WTC11 (cell line): ENCODE data around the gene SLC8B1. TPM values are rescaled to one million over a fixed set of nuclear protein-coding genes. Genes with fewer than 3 reads are reported as not detected.

Experiments
- ATAC-seq: fragments of 200-7000 bp; cut with Tn5 transposase; 2 replicates; pipeline ENCODE4 v1.10.0; 2021; ENCODE audit warnings: mild to moderate bottlenecking, moderate library complexity
- CTCF ChIA-PET: fragments of 300-600 bp; sonication (Branson Sonifier 250); formaldehyde crosslinking; loops from one replicate; lab custom pipeline; 2021; ENCODE audit warnings: antibody characterized with exemption; lab: Charles Lee
- POLR2A ChIA-PET: fragments of 350-600 bp; sonication (Branson Sonifier 250); formaldehyde crosslinking; loops from one replicate; lab custom pipeline; 2021; ENCODE audit warnings: antibody characterized with exemption; lab: Charles Lee
- DNase-seq: peaks from one replicate; pipeline ENCODE4 v3.0.0; 2021; ENCODE audit warnings: low spot score
- H3K27ac Mint-ChIP-seq: 2 replicates; pipeline ENCODE4 v1.8.0; 2021; ENCODE audit warnings: mixed read lengths
- H3K27me3 Mint-ChIP-seq: 2 replicates; pipeline ENCODE4 v1.8.0; 2021; ENCODE audit warnings: low read depth, mild to moderate bottlenecking, moderate library complexity, mixed read lengths
- H3K36me3 Mint-ChIP-seq: 2 replicates; pipeline ENCODE4 v1.8.0; 2021; ENCODE audit warnings: mixed read lengths
- H3K4me1 Mint-ChIP-seq: 2 replicates; pipeline ENCODE4 v1.8.0; 2022; ENCODE audit warnings: mixed read lengths
- H3K4me3 Mint-ChIP-seq: 2 replicates; pipeline ENCODE4 v1.8.0; 2021; ENCODE audit warnings: mild to moderate bottlenecking, moderate library complexity, mixed read lengths
- H3K9me3 Mint-ChIP-seq: 2 replicates; pipeline ENCODE4 v1.8.0; 2021; ENCODE audit warnings: mixed read lengths
- ARID4B ChIP-seq: sonication (generic); formaldehyde crosslinking; IDR thresholded peaks from 2 replicates; pipeline ENCODE4 v1.8.0; 2023; ENCODE audit warnings: missing genetic modification reagents, mild to moderate bottlenecking, borderline replicate concordance
- ELF4 ChIP-seq: sonication (generic); formaldehyde crosslinking; IDR thresholded peaks from 2 replicates; pipeline ENCODE4 v1.8.1; 2022; ENCODE audit warnings: low read depth, mild to moderate bottlenecking, moderate library complexity, missing genetic modification reagents
- FOXK1 ChIP-seq: sonication (generic); formaldehyde crosslinking; IDR thresholded peaks from 2 replicates; pipeline ENCODE4 v1.8.0; 2022; ENCODE audit warnings: mild to moderate bottlenecking, moderate library complexity, missing genetic modification reagents
- JUN ChIP-seq: sonication (generic); formaldehyde crosslinking; IDR thresholded peaks from 2 replicates; pipeline ENCODE4 v1.8.0; 2023; ENCODE audit warnings: mild to moderate bottlenecking, missing genetic modification reagents
- KAT7 ChIP-seq: sonication (generic); formaldehyde crosslinking; IDR thresholded peaks from 2 replicates; pipeline ENCODE4 v1.8.1; 2023; ENCODE audit warnings: missing genetic modification reagents, mild to moderate bottlenecking, borderline replicate concordance
- NFATC4 ChIP-seq: fragments of 250-450 bp; sonication (Bioruptor Pico); IDR thresholded peaks from 2 replicates; pipeline ENCODE4 v1.9.0; 2021; ENCODE audit warnings: mild to moderate bottlenecking
- PRRX2 ChIP-seq: fragments of 250-450 bp; sonication (Bioruptor Pico); IDR thresholded peaks from 2 replicates; pipeline ENCODE4 v1.8.0; 2021; ENCODE audit warnings: mild to moderate bottlenecking
- TCF7 ChIP-seq: sonication (generic); formaldehyde crosslinking; IDR thresholded peaks from 2 replicates; pipeline ENCODE4 v1.8.0; 2022; ENCODE audit warnings: mild to moderate bottlenecking, low read depth, missing genetic modification reagents, moderate library complexity
- TEAD4 ChIP-seq: sonication (generic); formaldehyde crosslinking; IDR thresholded peaks from 2 replicates; pipeline ENCODE4 v1.8.0; 2022; ENCODE audit warnings: mild to moderate bottlenecking, missing genetic modification reagents
- ZNF263 ChIP-seq: sonication (generic); formaldehyde crosslinking; IDR thresholded peaks from 2 replicates; pipeline ENCODE4 v1.8.1; 2022; ENCODE audit warnings: low read depth, mild to moderate bottlenecking, moderate library complexity, missing genetic modification reagents
- total RNA-seq: library from RNA; stranded (reverse); gene quantifications from 3 replicates; pipeline ENCODE4 v1.2.3, GENCODE V29; 2021
- TF ChIP-seq, protein P1 (sequence below): sonication (generic); formaldehyde crosslinking; IDR thresholded peaks from 2 replicates; pipeline ENCODE4 v1.8.1; 2023; ENCODE audit warnings: mild to moderate bottlenecking, moderate library complexity, missing genetic modification reagents
- TF ChIP-seq, protein P2 (sequence below): fragments of 250-450 bp; sonication (Bioruptor Pico); IDR thresholded peaks from 2 replicates; pipeline ENCODE4 v2.1.2; 2022; ENCODE audit warnings: mild to moderate bottlenecking, moderate library complexity
- TF ChIP-seq, protein P3 (sequence below): sonication (generic); formaldehyde crosslinking; IDR thresholded peaks from 2 replicates; pipeline ENCODE4 v1.8.1; 2023; ENCODE audit warnings: mild to moderate bottlenecking, missing genetic modification reagents, moderate library complexity

SLC8B1 gene
- total RNA-seq, 1 experiment from 2014 or later = 13.8 TPM

- TF ChIP-seq ARID4B (CRISPR knock-in tag) (no peak), ELF4 (no peak), PRRX2 (CRISPR knock-in tag) (no peak), TEAD4 (CRISPR knock-in tag) (no peak), NFATC4 (CRISPR knock-in tag) (no peak)
- TF ChIP-seq, protein P1, sequence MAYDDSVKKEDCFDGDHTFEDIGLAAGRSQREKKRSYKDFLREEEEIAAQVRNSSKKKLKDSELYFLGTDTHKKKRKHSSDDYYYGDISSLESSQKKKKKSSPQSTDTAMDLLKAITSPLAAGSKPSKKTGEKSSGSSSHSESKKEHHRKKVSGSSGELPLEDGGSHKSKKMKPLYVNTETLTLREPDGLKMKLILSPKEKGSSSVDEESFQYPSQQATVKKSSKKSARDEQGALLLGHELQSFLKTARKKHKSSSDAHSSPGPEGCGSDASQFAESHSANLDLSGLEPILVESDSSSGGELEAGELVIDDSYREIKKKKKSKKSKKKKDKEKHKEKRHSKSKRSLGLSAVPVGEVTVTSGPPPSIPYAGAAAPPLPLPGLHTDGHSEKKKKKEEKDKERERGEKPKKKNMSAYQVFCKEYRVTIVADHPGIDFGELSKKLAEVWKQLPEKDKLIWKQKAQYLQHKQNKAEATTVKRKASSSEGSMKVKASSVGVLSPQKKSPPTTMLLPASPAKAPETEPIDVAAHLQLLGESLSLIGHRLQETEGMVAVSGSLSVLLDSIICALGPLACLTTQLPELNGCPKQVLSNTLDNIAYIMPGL = no peak
Observed at GRCh38 chr12:113359939-113360748, 25.2 kb upstream of the SLC8B1 start (continued).

DNA sequence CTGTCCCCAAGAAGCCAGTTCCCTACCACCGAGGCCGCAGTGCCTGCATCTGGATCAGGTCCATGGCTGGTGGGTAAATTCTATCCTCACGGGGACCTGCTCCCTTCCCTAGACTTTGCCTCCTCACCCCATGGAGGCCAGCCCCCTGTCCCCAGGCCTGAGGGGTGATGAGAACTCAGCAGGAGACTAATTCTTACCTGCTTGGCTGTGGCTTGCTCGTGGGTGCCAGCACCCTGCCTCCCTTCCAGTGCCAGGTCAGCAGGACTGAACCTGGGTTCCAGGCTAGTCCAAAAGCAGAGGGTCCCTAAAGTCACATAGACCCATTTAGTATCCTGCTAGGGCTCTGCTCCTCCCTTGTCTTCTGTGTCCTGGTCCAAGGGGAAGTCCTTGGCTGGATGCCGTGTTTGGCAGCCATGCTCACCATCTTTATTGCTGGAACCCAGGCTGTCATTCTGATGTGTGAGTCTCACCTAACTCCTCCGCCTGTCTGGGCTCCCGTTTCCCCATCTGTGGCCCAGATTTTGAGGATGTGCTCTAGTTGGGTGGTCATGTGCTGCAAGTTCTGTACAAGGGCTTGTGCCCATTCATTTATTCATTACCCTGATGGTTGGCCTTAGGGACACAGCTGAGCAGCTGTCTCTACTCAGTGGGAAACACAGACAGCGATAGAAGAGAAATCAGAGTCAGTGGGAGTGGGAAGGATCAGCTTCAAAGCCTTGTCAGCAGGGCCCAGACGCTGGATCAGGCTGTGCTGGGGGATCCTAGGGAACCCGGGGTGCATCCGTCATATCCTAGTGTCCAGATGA lies 24.4 kb upstream of the SLC8B1 start:
- Mint-ChIP-seq H3K4me1 (peaks cover 18% of the 10 kb centered on the region), H3K36me3 (0 out of 2 replicates have a peak, but pooled peaks cover 2% of the 10 kb centered on the region), H3K27ac (no peak overlapping the region), H3K4me3 (peak overlapping the region; percentile 88), H3K9me3 (no peaks in the 10 kb centered on the region), H3K27me3 (no peaks in the 10 kb centered on the region)
- TF ChIP-seq, protein P2, sequence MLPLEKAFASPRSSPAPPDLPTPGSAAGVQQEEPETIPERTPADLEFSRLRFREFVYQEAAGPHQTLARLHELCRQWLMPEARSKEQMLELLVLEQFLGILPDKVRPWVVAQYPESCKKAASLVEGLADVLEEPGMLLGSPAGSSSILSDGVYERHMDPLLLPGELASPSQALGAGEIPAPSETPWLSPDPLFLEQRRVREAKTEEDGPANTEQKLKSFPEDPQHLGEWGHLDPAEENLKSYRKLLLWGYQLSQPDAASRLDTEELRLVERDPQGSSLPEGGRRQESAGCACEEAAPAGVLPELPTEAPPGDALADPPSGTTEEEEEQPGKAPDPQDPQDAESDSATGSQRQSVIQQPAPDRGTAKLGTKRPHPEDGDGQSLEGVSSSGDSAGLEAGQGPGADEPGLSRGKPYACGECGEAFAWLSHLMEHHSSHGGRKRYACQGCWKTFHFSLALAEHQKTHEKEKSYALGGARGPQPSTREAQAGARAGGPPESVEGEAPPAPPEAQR (CRISPR knock-in tag) = no peak
- TF ChIP-seq ZNF263 (no peak), TCF7 (CRISPR knock-in tag) (no peak)
- DNase-seq (no peak), ATAC-seq (no peak)
- CTCF ChIA-PET = interaction anchor here (1.0 to 4.4 kb wide), 4 partner anchors 44 to 98 kb away, joined by 3 to 26 read pairs (median 4); no protein-coding TSS in a partner anchor
- POLR2A ChIA-PET = interaction anchor here (1.2 kb wide), 1 partner anchor 66 kb away, joined by 3 read pairs; no protein-coding TSS in a partner anchor

DNA sequence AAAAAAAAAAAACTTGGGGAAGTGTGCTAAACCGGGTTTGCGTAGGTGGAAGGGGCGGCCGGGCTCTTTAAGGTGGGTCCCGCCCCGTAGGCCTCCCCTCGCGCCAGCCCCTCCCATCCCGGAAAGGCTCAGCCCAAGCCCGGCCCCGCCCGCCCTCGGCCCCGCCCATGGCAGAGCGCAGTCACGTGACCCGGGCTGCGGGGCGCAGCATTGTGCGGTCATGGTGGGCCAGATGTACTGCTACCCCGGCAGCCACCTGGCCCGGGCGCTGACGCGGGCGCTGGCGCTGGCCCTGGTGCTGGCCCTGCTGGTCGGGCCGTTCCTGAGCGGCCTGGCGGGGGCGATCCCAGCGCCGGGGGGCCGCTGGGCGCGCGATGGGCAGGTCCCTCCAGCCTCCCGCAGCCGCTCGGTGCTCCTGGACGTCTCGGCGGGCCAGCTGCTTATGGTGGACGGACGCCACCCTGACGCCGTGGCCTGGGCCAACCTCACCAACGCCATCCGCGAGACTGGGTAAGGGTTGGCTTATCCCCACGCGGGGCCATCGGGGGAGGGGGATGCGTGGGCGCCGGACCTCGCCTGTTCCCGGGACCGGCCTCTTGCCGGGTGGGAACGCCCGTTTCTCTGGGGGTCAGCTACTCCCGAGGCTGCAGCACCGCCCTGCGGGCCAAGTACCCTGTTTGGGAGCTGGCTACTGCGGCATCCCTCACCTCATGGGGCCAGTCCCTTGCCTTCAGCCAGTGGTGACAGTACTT lies 23.6 kb upstream of the SLC8B1 start, which contains the start of gene PLBD2:
Gene PLBD2 (plus strand): TSS at position 207 of the 752 bp plus-strand sequence. CDS start 14 bp downstream, at position 221.
- Mint-ChIP-seq H3K27ac (peak within 1 kb of the TSS; percentile 78), H3K4me3 (peak within 1 kb of the TSS; percentile 88), H3K9me3 (no peaks in the 10 kb centered on the region), H3K4me1 (peaks cover 18% of the 10 kb centered on the region), H3K36me3 (no peaks in the 10 kb centered on the region), H3K27me3 (no peaks in the 10 kb centered on the region)
- ChIA-PET POLR2A (interaction anchor here (0.6 to 1.2 kb wide), 4 partner anchors 9 to 67 kb away, joined by 3 to 4 read pairs (median 4); no protein-coding TSS in a partner anchor), CTCF (interaction anchor here (0.6 to 4.4 kb wide), 7 partner anchors 10 to 98 kb away, joined by 3 to 26 read pairs (median 4); no protein-coding TSS in a partner anchor)
- ATAC-seq (peak; percentile 95), DNase-seq (peak; percentile 95)
- TF ChIP-seq KAT7 (CRISPR knock-in tag) = peak; percentile 97
- TF ChIP-seq, protein P3, sequence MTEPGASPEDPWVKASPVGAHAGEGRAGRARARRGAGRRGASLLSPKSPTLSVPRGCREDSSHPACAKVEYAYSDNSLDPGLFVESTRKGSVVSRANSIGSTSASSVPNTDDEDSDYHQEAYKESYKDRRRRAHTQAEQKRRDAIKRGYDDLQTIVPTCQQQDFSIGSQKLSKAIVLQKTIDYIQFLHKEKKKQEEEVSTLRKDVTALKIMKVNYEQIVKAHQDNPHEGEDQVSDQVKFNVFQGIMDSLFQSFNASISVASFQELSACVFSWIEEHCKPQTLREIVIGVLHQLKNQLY (CRISPR knock-in tag) = 0 out of 2 replicates have a peak, but pooled peaks have one; percentile 80
- peak; percentile 82 for TF ChIP-seq JUN (CRISPR knock-in tag)
- TF ChIP-seq, protein P1 = peak; percentile 78
- peak; percentile 66; the same call in 1 of the 2 replicates for TF ChIP-seq FOXK1 (CRISPR knock-in tag)
